GM12878 (cell line): Measurements from ENCODE around the gene PRCD. TPM values are rescaled to one million over a fixed set of nuclear protein-coding genes. Genes with fewer than 3 reads are reported as not detected.

Source experiments
- ATF3 ChIP-seq: IDR thresholded peaks from 2 replicates; pipeline ENCODE4 v1.6.1; 2011; ENCODE audit warnings: low read depth, mild to moderate bottlenecking, low read length, moderate library complexity, borderline replicate concordance; ENCODE audit errors: extremely low read depth
- CEBPZ ChIP-seq: fragments of 150-350 bp; IDR thresholded peaks from 2 replicates; pipeline ENCODE4 v1.6.1; 2016; ENCODE audit warnings: low read depth, low read length
- CREB1 ChIP-seq: IDR thresholded peaks from 2 replicates; pipeline ENCODE4 v1.6.1; 2012; ENCODE audit warnings: low read depth, mild to moderate bottlenecking, inconsistent platforms
- NFXL1 ChIP-seq: fragments of 450-650 bp; IDR thresholded peaks from 2 replicates; pipeline ENCODE4 v1.6.1; 2017; ENCODE audit warnings: antibody characterized with exemption, mild to moderate bottlenecking, borderline replicate concordance
- SUPT20H ChIP-seq: IDR thresholded peaks from 2 replicates; pipeline ENCODE4 v1.6.1; 2011; ENCODE audit warnings: low read depth, mild to moderate bottlenecking, low read length, moderate library complexity, borderline replicate concordance; ENCODE audit not compliant: control insufficient read depth
- USF1 ChIP-seq: IDR thresholded peaks from 2 replicates; pipeline ENCODE4 v1.6.1; 2011; ENCODE audit warnings: borderline replicate concordance, low read depth, mild to moderate bottlenecking, moderate library complexity, mixed read lengths, low read length; ENCODE audit not compliant: insufficient read depth; ENCODE audit errors: extremely low read length
- YBX1 ChIP-seq: fragments of 450-650 bp; IDR thresholded peaks from 2 replicates; pipeline ENCODE4 v1.6.1; 2016; ENCODE audit warnings: antibody characterized with exemption
- ZNF24 ChIP-seq: fragments of 450-650 bp; IDR thresholded peaks from 2 replicates; pipeline ENCODE4 v1.6.1; 2017; ENCODE audit warnings: antibody characterized with exemption, mild to moderate bottlenecking
- polyA plus RNA-seq, 11 experiments: library from polyadenylated mRNA; depleted of rRNA in 4 of 11; unstranded in 6 of 11; stranded (reverse) in 5 of 11; fragments of >200 nt; fragmentation: Nextera tagmentation in 4 of 11; fragmentation: Illumina TruSeq in 1 of 11; extraction: Ambion mirVana in 4 of 11; extraction: Trizol in 1 of 11; gene quantifications; 1 replicate in 1 of 11; 2 replicates in 10 of 11; pipeline versions ENCODE4 v1.2.1 to v1.2.3, GENCODE V29; 2011 to 2016; ENCODE audit warnings: inconsistent platforms in 2 of 11, missing spikeins in 2 of 11, low read depth in 1 of 11
- total RNA-seq, 4 experiments: library from RNA; depleted of rRNA in 3 of 4; stranded (reverse); fragments of >200 nt in 3 of 4; fragmentation: Illumina TruSeq in 1 of 4; extraction: Trizol in 1 of 4; gene quantifications; 2 replicates each; pipeline versions ENCODE4 v1.2.1 to v1.2.3, GENCODE V29; 2013 to 2021

The PRCD gene
- total and polyA plus RNA-seq, 10 of the 15 experiments (the other 5 are each of a cell fraction or from before 2014, with no cell fraction given), result 0.18 to 0.95 (median 0.34) TPM; not detected in 4

- TF ChIP-seq CEBPZ (no peak), NFXL1 (no peak), USF1 (no peak), CREB1 (no peak), YBX1 (no peak), SUPT20H (no peak), ZNF24 (no peak), ATF3 (no peak)
Observed at GRCh38 chr17:76493505-76494167, 46.2 kb upstream of the PRCD start (continued).
